SIG-M5 (cell line): Measurements from ENCODE around the gene SNX9.
"Not testable (repeated sequence)": the region's sequence is repeated elsewhere in the genome, so short reads cannot be mapped to it uniquely, and the experiment has no call there.

Source experiments
- DNase-seq: peaks from one replicate; lab custom pipeline; 2025; lab: John Stamatoyannopoulos, UW

The SNX9 gene

GRCh38 chr6:157954150-157955117, 131.4 kb downstream of the SNX9 start:
- DNase-seq: no peak

GRCh38 chr6:157955675-157956074, 132.6 kb downstream of the SNX9 start:
- DNase-seq: no peak

DNA sequence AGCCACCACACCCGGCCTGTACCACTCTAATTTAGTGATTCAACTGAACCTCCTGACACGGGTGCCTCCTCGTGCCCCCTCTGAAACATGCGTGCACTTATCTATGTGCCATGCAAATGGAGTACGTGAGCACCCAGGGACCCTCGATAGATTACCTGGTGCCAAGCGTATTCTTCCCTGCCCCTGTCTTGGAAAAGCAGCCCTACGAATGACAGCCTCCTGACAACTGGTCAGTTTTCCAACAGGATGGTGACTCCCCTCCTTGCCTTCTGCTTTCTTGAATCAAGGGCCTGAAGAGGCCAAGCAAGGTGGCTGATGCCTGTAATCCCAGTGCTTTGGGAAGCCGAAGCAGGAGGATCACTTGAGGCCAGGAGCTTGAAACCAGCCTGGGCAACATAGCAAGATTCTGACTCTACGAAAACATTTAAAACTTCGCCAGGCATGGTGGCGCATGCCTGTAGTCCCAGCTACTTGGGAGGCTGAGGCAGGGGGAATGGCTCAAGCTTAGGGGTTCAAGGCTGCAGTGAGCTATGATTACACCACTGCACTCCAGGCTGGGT, 133.2 kb downstream of the SNX9 start:
- DNase-seq: no peak

- DNase-seq: no peak
Observed at GRCh38 chr6:157959451-157960227, 136.6 kb downstream of the SNX9 start.

GRCh38 chr6:157961153-157961831, 138.2 kb downstream of the SNX9 start:
- DNase-seq: no peak

GRCh38 chr6:157961832-157962575, 139.0 kb downstream of the SNX9 start:
- DNase-seq: no peak

GRCh38 chr6:157962601-157963302, 139.7 kb downstream of the SNX9 start:
- DNase-seq: no peak

- no peak for DNase-seq
Observed at GRCh38 chr6:157964100-157964499, 141.1 kb downstream of the SNX9 start.

DNA sequence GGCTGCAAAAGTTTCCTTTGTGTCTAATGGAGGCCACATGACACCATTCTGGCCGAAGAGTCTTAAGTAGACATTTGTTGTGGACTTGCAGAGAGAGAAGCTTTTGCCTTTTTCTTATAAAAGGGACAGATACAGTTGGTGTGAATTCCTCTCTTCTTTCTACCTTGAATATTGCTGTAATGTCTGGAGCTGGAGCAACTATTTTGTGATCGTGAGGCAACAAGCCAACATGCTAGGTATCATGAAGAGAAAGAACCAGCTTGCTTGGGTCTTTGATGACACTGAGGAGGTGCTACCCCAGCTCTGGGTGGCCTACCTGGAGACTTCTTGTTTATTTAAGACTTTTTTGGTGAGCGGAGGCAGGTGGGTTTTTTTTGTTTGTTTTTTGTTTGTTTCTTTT, 142.3 kb downstream of the SNX9 start:
- no peak for DNase-seq

DNA sequence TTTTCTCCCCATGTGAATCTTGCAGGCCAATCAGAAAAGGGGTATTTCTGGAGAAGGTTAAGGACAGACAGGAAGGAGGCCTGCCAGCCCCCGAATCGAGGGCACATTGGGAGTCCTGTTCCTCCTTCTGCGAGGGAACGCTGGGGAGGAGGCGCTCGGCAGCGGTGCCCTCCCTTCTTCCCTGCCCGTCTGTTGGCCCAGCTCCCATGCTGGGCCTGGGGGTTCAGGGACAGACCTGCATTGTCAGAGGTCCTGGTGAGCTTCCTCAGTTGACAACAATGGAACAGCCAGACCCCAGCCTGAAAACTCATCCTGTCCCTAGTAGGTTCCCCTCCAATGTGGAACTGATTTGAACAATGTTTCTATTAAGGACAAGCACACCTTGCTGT, 143.5 kb downstream of the SNX9 start:
- no peak for DNase-seq

GRCh38 chr6:157967020-157967419, 144.0 kb downstream of the SNX9 start:
- DNase-seq: no peak

DNA sequence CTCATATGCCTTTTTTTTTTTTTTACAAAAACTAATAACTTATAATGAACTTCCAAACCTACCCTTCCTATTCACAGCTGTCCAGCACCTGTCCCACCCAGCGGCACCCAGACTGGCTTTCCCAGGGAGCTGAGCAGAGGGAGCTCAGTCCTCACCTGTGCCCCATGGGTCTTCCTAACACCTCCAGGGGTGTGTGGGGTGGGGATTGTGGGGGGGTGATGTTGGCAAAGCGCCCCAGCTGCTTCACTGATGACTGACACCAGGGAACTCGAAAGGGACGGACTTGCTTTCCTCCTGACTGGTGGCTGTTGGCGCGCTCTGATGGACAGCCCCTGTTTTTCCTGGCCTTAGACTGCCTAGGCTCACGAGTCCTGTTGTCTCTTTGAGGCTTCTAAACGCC, 144.4 kb downstream of the SNX9 start:
- no peak for DNase-seq

- DNase-seq: not testable (repeated sequence)
Observed at GRCh38 chr6:157972177-157972576, 149.1 kb downstream of the SNX9 start.

DNA sequence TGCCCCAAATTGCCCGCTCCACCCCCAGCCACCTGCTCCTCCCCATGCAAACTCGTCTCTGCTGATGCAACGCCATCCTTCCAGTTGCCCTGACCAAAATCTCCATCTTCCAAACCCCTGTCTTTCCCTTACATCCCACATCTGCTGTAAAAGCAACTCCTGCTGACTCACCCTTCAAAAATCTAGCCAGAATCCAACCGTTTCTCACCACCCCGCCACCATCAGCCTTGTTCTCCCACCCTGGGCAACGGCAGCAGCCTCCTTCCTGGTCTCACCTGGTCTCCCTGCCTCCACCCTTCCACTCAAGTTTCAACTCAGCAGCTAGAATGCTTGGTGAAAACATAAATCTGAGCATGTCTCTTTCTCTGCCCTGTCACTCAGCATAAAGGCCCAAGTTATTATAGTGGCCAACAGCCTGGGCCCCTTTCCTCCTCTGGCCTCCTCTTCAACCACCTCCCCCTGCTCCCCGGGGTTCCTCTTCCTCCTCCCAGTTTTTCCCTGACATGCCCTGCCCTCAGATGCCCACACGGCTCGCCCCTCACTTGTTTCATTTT, 151.4 kb downstream of the SNX9 start:
- DNase-seq: no peak

DNA sequence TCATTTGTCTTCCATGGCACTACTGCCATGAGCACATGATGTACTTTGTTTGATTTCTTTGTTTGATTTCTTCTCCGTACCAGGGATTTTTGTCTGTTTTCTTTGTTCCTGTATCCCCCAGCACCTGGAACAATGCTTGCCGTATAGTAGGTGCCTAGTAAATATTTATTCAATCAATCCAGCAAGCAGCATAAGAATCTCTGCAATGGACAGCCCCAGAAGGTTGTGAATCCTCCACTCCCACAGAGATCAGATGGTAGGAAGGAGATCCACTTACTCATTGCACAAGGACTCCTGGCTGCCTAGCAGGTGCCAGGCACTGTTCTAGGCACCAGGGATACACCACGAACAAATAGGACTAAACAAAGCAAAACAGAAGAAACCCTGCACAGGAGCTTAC, 151.9 kb downstream of the SNX9 start:
- DNase-seq: no peak

DNA sequence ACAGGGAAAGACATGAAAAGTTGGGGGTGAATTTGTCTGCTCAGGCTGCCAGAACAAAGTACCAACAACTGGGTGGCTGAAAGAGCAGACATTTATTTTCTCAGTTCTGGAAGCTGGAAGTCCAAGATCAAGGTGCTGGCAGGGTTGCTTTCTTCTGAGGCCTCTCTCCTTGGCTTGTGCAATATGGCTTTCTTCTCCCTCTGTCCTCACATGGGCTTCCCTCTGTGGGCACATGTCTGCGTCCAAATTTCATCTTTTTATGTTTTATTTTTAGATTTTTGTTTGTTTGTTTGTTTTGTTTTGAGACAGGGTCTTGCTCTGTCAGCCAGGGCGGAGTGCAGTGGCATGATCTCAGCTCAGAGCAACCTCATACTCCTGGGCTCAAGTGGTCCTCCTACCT, 152.4 kb downstream of the SNX9 start:
- no peak for DNase-seq

DNA sequence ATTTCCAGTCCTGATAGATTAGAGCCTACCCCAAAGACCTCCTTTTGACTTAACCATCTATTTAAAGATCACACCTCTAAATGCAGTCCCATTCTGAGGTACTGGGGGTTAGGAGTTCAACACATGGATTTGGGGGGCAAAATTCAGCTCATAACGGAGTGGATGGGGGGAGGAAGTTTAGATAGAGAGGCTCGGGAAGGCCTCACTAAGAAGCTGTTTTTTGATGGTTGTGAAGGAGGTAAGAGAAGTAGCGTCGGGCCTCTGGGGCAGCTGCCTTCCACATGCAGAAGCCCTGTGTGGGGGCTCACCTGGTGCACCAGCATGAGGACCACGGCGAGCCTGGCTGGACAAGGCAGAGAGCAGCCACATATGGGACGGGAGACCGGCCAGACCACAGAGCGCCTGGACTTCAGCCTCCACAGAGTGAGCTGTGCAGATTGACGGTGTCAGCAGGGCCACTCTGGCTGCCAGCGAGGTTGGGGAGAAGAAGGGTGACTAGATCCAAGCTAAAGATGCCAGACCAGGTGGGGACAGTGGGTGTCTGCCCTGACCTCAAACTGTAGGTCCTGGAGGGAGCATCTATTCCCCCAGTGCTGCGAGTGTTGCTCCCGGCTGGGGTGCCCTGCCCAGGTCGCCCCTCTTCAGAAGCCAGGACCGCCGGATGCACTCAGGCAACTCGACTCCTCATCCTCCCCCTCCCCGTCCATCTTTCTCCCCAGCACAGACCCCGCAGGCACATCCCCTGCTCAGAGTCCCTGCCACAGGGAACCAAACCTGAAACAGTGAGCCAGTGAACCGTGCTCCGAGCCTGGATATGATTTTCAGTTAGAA, 153.5 kb downstream of the SNX9 start:
- no peak for DNase-seq

- DNase-seq: no peak
Observed at GRCh38 chr6:157977176-157977804, 154.2 kb downstream of the SNX9 start.
